Measurements from ENCODE around the gene CALML6. TPM values are rescaled to one million over a fixed set of nuclear protein-coding genes. Genes with fewer than 3 reads are reported as not detected.
A peak's percentile ranks its signal among the peaks of the same experiment; 100 is the strongest.

Gene CALML6
- total RNA-seq, 2 experiments from 2014 or later = 0.47 to 0.69 TPM

- Mint-ChIP-seq H3K27me3 (no peaks in the 10 kb centered on the region), H3K36me3 (ENCODE audit: low read depth) (no peaks in the 10 kb centered on the region), H3K27ac (no peak overlapping the region), H3K4me1 (ENCODE audit: low read depth) (peaks cover 4% of the 10 kb centered on the region), H3K9me3 (no peaks in the 10 kb centered on the region), H3K4me3 (no peak overlapping the region)
- Histone ChIP-seq H3K4me1 (ENCODE audit: insufficient read depth, low read length) (peaks cover 26% of the 10 kb centered on the region), H3K36me3 (ENCODE audit: insufficient read depth, low read length) (no peaks in the 10 kb centered on the region), H3K27me3 (ENCODE audit: control insufficient read depth in 1 of 2, insufficient read depth in 2 of 2, low read length in 2 of 2) (no peaks in the 10 kb centered on the region), H3K4me3 (ENCODE audit: low read length) (no peak overlapping the region), H3K27ac (ENCODE audit: low read depth in 1 of 2, low read length in 2 of 2) (no peak overlapping the region), H3K9me3 (ENCODE audit: control insufficient read depth in 1 of 2, insufficient read depth in 1 of 2, low read length in 2 of 2) (no peaks in the 10 kb centered on the region)
- POLR2A ChIA-PET = no interaction called here
- CTCF ChIA-PET = interaction anchor here (3.1 kb wide), 1 partner anchor 12 kb away, joined by 13 read pairs; no protein-coding TSS in a partner anchor
- no peak for ATAC-seq (ENCODE audit: poor library complexity)
- TF ChIP-seq CTCF (IDR thresholded peaks at IDR 0.05) = no peak
- DNase-seq = peak in 1 of 14 experiments; percentile 44
- intact Hi-C loops (cut with DNase I, micrococcal nuclease) = no loop called here
Measured at GRCh38 chr1:1921459-1921862, 6.4 kb downstream of the CALML6 start.

DNA sequence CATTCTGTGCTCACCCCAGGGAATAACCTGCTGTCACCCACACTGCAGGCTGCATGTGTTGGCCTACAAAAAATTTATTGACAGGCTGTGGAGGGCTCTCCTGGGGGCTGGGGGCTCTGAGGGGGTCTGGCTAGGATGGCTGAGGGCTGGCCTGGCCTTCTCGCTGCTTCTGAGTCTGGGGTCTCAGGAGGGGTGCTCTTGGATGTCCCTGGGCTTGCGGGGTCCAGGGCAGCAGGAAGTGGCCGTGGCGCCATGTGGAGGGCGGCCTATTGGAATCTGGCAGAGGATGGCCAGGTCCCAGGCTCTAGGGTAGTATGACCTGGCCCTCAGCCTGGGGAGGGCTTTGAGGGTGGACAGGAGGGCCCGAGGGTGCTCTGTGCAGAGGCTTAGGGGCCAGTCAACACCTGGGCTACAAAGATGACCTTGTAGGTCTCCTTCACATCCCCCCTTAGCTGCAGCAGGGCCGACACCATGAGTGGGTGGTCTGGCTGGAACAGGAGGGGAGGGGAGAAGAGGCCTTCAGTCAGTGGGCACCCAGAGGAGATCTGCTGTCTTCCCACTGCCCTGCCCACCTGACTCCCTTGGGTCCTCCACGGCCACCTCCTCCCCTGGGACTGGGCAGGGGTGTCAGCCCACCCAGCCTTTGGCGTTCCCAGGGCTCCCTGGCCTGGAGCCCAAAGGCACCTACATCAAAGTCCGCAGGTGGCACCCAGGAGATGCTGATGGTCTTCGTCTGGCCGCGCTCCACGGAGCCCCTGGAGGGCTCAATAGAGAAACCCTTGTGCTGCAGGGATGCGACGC, 7.0 kb downstream of the CALML6 start:
- CTCF ChIA-PET = interaction anchor here (3.1 kb wide), 1 partner anchor 13 kb away, joined by 13 read pairs; no protein-coding TSS in a partner anchor
- intact Hi-C loops (cut with DNase I, micrococcal nuclease) = no loop called here
- POLR2A ChIA-PET = no interaction called here

GRCh38 chr1:1922702-1922955, 7.6 kb downstream of the CALML6 start:
- ChIA-PET POLR2A (no interaction called here), CTCF (no interaction called here)
- H3K27ac Mint-ChIP-seq = no peak overlapping the region
- Histone ChIP-seq H3K4me1 (ENCODE audit: insufficient read depth, low read length) (peaks cover 24% of the 10 kb centered on the region), H3K9me3 (ENCODE audit: control insufficient read depth in 1 of 2, insufficient read depth in 1 of 2, low read length in 2 of 2) (no peaks in the 10 kb centered on the region), H3K27ac (ENCODE audit: low read depth in 1 of 2, low read length in 2 of 2) (no peak overlapping the region), H3K36me3 (ENCODE audit: insufficient read depth, low read length) (no peaks in the 10 kb centered on the region), H3K27me3 (ENCODE audit: control insufficient read depth in 1 of 2, insufficient read depth in 2 of 2, low read length in 2 of 2) (no peaks in the 10 kb centered on the region), H3K4me3 (ENCODE audit: low read length) (no peak overlapping the region)
- no peak overlapping the region for H3K4me3 Mint-ChIP-seq
- no peaks in the 10 kb centered on the region for H3K27me3 Mint-ChIP-seq
- intact Hi-C loops (cut with DNase I, micrococcal nuclease) = no loop called here
- ATAC-seq (ENCODE audit: poor library complexity) = no peak
- peaks cover 4% of the 10 kb centered on the region for H3K4me1 Mint-ChIP-seq (ENCODE audit: low read depth)
- peak in 1 of 14 experiments; percentile 38 for DNase-seq
- H3K9me3 Mint-ChIP-seq = no peaks in the 10 kb centered on the region
- H3K36me3 Mint-ChIP-seq (ENCODE audit: low read depth) = no peaks in the 10 kb centered on the region
- no peak for TF ChIP-seq CTCF (IDR thresholded peaks at IDR 0.05)

More for the DNA sequence above, 7.0 kb downstream of the CALML6 start:
- no peak overlapping the region for H3K27ac ChIP-seq (ENCODE audit: low read depth in 1 of 2, low read length in 2 of 2)
- Mint-ChIP-seq H3K9me3 (no peaks in the 10 kb centered on the region), H3K4me3 (no peak overlapping the region), H3K36me3 (ENCODE audit: low read depth) (no peaks in the 10 kb centered on the region), H3K27ac (no peak overlapping the region), H3K27me3 (no peaks in the 10 kb centered on the region), H3K4me1 (ENCODE audit: low read depth) (peaks cover 4% of the 10 kb centered on the region)
- no peaks in the 10 kb centered on the region for H3K9me3 ChIP-seq (ENCODE audit: control insufficient read depth in 1 of 2, insufficient read depth in 1 of 2, low read length in 2 of 2)
- peaks cover 26% of the 10 kb centered on the region for H3K4me1 ChIP-seq (ENCODE audit: insufficient read depth, low read length)
- H3K27me3 ChIP-seq (ENCODE audit: control insufficient read depth in 1 of 2, insufficient read depth in 2 of 2, low read length in 2 of 2) = no peaks in the 10 kb centered on the region
- TF ChIP-seq CTCF (IDR thresholded peaks at IDR 0.05) = no peak
- DNase-seq (peak in 1 of 14 experiments; percentile 38), ATAC-seq (ENCODE audit: poor library complexity) (no peak)
- no peaks in the 10 kb centered on the region for H3K36me3 ChIP-seq (ENCODE audit: insufficient read depth, low read length)
- H3K4me3 ChIP-seq (ENCODE audit: low read length) = no peak overlapping the region

Measured in CD4-positive, alpha-beta T cell (primary cell).